Measurements from ENCODE around the gene SMARCD3.
A peak's percentile ranks its signal among the peaks of the same experiment; 100 is the strongest.

Gene SMARCD3

DNA sequence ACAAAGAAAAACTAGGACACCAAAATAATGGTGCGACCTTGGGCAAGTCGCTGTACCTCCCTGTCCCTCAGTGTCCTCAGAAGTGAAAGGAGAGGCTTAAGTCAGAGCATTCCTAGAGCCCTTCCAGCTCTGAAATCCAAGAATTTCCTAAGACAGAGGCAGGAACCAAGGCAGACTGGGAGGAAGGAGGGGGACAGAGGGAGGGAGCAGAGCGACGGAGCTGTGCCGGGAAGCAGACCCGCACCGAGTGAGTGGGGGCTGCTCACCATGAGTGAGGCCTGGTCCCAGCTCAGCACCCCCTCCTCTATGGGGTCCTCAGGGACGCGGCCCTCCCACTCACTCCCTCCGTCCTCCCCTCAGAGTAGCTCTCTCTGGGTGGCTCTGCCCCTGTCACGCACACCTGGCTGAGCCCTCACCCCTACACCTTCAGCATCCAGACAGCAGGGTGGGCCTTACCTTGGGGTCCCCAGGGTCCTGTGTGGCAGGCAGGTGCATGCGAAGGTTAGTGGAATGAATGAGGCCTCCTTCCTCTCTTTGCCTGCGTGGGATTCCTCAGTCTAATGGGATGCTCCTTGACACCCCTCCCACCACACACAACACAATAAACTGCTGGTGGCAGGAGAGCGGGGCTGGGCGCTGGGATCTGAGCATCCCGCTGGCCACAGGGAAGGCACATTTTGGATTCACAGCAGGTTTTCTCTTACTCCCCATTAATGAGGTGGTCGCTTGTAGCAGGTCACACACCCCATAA is 4.6 kb upstream of the SMARCD3 start:
- H3K27ac ChIP-seq: no peak overlapping the region
- TF ChIP-seq, protein P1, sequence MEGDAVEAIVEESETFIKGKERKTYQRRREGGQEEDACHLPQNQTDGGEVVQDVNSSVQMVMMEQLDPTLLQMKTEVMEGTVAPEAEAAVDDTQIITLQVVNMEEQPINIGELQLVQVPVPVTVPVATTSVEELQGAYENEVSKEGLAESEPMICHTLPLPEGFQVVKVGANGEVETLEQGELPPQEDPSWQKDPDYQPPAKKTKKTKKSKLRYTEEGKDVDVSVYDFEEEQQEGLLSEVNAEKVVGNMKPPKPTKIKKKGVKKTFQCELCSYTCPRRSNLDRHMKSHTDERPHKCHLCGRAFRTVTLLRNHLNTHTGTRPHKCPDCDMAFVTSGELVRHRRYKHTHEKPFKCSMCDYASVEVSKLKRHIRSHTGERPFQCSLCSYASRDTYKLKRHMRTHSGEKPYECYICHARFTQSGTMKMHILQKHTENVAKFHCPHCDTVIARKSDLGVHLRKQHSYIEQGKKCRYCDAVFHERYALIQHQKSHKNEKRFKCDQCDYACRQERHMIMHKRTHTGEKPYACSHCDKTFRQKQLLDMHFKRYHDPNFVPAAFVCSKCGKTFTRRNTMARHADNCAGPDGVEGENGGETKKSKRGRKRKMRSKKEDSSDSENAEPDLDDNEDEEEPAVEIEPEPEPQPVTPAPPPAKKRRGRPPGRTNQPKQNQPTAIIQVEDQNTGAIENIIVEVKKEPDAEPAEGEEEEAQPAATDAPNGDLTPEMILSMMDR (conservative IDR thresholded peaks at IDR 0.05): no peak
- TF ChIP-seq ZFX (IDR thresholded peaks at IDR 0.05): no peak

- TF ChIP-seq ZFX (IDR thresholded peaks at IDR 0.05): no peak
- TF ChIP-seq, protein P1 (conservative IDR thresholded peaks at IDR 0.05): no peak
- peak overlapping the region; percentile 57; the same call in 1 of the 2 replicates for H3K27ac ChIP-seq
These were observed 4.0 kb upstream of the SMARCD3 start for GRCh38 chr7:151252561-151252835.

- peak overlapping the region; percentile 57 for H3K27ac ChIP-seq
- TF ChIP-seq, protein P1 (conservative IDR thresholded peaks at IDR 0.05): no peak
- peak; percentile 80; the same call in 1 of the 2 replicates for TF ChIP-seq ZFX (IDR thresholded peaks at IDR 0.05)
These were observed 3.4 kb upstream of the SMARCD3 start for GRCh38 chr7:151251689-151252560.

DNA sequence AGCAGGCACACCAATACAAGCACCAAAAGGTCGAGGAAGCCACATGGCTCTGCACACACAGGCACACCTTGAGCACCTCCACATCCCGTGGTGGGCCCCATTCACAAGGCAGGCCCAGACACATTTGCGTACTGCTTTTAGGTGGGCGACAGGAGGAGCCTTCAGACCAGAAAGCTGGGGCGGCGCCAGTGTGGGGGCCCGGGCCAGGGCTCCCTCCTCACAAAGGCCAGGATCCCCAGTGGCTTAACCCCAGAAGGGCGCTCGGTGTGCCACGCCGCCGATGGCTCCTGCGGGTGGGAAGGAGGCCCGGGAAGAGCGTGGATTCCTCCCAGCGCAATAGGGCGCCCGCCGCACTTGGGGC is 2.8 kb upstream of the SMARCD3 start:
- TF ChIP-seq, protein P1 (conservative IDR thresholded peaks at IDR 0.05): no peak
- TF ChIP-seq ZFX (IDR thresholded peaks at IDR 0.05): no peak
- peak overlapping the region; percentile 57 for H3K27ac ChIP-seq

DNA sequence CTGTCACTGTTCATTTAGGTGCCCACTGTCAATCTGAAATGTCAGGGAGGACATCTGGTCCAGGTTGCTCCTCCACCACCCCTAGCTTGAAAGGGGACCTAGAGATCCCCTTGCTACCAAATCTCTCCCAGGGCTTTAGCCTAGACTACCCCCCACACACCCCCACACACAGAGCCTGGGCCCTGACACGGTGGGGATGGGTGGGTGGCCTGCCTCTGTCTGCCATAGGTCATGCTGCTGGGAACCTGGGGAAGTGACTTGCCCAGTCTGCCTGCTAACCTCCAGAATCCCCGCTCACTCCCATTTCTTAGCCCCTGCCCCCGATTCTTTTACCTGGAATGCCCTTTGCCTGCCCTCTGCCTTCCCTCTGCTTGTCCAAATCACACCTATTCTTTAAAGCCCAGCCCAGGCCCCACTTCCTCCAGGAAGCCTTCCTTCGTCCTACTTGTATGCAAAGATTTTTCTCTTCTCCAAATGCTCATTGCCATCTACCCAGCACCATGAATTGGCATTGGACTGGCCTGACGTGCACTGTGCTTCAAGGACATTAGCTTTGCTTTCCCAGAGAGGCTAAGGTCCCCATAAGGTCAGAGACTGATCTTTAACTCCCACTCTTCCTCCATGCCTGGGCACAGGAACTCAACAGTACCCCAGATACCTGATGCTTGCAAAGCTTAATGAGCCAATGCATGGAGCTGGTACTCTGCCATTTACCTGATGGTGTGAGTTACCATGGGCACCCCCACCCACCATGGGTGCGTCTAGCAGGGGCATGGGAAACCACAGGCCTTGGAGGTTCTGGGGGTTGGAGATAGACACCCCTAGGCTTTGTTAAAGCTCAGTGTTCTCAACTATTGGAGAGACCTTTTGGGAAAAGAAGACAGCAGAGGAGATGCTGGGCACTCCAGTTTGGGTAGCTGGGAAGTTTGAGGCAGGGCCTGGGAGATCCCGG is 2.0 kb upstream of the SMARCD3 start:
- H3K27ac ChIP-seq: peak overlapping the region; percentile 77; the same call in 1 of the 2 replicates
- no peak for TF ChIP-seq ZFX (IDR thresholded peaks at IDR 0.05)
- TF ChIP-seq, protein P1 (conservative IDR thresholded peaks at IDR 0.05): no peak

- no peak for TF ChIP-seq ZFX (IDR thresholded peaks at IDR 0.05)
- TF ChIP-seq, protein P1 (conservative IDR thresholded peaks at IDR 0.05): no peak
- H3K27ac ChIP-seq: peak overlapping the region; percentile 77
These were observed 1.2 kb upstream of the SMARCD3 start for GRCh38 chr7:151249732-151250072.

Measured in C4-2B (cell line).